H4 (cell line): ENCODE measurements around the gene SIRT5. TPM values are rescaled to one million over a fixed set of nuclear protein-coding genes. Genes with fewer than 3 reads are reported as not detected.

Source experiments
- DNase-seq: peaks from one replicate; pipeline ENCODE4 v3.0.0-alpha.2; 2015; ENCODE audit warnings: low spot score
- total RNA-seq: library from RNA; depleted of rRNA; stranded (reverse); fragments of >200 nt; shearing (Covaris generic); gene quantifications from 2 replicates; pipeline ENCODE4 v1.2.3, GENCODE V29; 2014; rRNA removed

Gene SIRT5
- 13.3 and 25.6 TPM in 2 replicates for total RNA-seq

GRCh38 chr6:13574571-13575376 lies at the start of gene SIRT5:
Gene SIRT5, plus strand, starts transcription at chr6:13574601. Its CDS starts 9,510 bp downstream, at chr6:13584111.
- peak; percentile 86 for DNase-seq

GRCh38 chr6:13524801-13525508 lies 49.4 kb upstream of the SIRT5 start:
- no peak for DNase-seq

- no peak for DNase-seq
Observed at GRCh38 chr6:13526357-13526726, 48.1 kb upstream of the SIRT5 start.

- peak; percentile 43 for DNase-seq
Observed at GRCh38 chr6:13526727-13527670, 47.4 kb upstream of the SIRT5 start.

GRCh38 chr6:13527671-13528056 lies 46.7 kb upstream of the SIRT5 start:
- no peak for DNase-seq

- no peak for DNase-seq
Observed at GRCh38 chr6:13528232-13528631, 46.2 kb upstream of the SIRT5 start.

GRCh38 chr6:13528777-13529343 lies 45.5 kb upstream of the SIRT5 start:
- no peak for DNase-seq

- no peak for DNase-seq
Observed at GRCh38 chr6:13531956-13532355, 42.4 kb upstream of the SIRT5 start.

- DNase-seq: no peak
Observed at GRCh38 chr6:13534536-13534935, 39.9 kb upstream of the SIRT5 start.

DNA sequence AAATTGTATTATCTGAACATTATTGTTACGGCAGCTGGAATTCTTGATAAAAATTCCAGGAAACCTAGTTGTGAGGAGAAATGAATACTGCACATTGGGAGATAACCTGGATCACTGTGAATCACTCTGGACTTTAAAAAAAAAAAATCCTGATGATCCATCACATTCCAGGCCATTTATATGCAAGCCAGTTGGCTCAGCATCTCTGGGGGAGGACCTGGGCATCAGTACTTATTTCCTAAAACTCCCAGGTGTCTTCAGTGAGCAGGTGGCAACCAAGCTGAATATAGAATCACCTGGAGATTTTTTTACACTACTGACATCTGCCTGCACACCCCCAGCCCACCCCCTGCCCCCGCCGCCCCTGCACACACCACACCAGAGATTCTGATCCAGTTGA lies 39.1 kb upstream of the SIRT5 start:
- no peak for DNase-seq

- no peak for DNase-seq
Observed at GRCh38 chr6:13536796-13537526, 37.4 kb upstream of the SIRT5 start.

DNA sequence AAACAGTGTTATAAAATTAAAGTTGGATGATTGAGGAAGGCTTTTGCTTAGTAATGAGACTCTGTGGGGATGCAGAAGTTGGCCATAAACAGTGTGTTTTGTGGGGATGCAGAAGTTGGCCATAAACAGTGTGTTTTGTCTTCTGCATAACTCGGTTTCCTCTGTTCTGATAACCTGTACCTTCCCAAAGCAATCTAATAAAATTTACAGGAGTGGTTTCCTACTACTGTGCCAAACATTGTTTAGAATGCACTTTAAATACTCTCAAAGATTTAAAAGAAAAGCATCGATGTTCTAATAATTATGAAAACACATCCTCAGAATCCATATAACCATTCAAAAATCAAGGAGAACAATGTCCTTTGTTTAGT lies 36.9 kb upstream of the SIRT5 start:
- no peak for DNase-seq

- peak; percentile 25 for DNase-seq
Observed at GRCh38 chr6:13538084-13538483, 36.3 kb upstream of the SIRT5 start.

DNA sequence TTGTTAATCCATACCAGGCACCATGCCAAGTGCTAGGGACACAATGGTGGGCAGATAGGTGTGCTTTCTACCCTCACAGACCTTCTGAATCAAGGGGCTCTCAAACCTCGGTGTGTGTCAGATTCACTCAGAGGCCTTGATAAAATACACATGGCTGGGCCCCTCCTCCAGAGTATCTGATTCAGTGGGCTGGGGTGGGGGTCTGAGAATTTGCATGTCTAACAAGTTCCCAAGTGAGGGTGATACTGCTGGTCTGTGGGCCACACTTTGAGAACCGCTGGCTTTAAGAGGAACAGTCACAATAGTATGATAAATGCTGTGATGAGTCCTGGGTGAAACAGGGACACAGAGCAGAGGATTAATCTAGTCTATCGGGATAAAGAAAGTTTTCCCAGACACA lies 35.8 kb upstream of the SIRT5 start:
- DNase-seq: no peak

- no peak for DNase-seq
Observed at GRCh38 chr6:13539572-13539971, 34.8 kb upstream of the SIRT5 start.

- DNase-seq: no peak
Observed at GRCh38 chr6:13541496-13541895, 32.9 kb upstream of the SIRT5 start.

GRCh38 chr6:13544454-13545186 lies 29.8 kb upstream of the SIRT5 start:
- DNase-seq: no peak

DNA sequence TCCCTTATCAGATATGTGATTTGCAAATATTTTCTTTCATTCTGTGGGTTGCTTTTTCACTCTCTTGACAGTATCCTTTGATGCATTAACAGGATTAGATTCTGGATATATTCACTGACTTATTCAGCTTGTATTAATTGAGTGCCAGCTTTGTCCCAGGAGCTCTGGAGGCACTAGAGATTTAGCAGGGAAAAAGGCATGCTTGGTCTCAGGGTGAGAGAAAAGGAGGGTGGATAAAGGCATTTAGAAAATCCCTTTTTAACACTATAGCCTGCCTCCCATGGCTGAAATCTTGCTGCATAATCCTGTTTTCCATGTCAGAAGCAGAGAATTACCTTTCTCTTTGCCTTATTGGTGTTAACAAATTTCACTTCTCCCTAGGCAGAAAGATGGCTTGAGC lies 28.5 kb upstream of the SIRT5 start:
- no peak for DNase-seq

DNA sequence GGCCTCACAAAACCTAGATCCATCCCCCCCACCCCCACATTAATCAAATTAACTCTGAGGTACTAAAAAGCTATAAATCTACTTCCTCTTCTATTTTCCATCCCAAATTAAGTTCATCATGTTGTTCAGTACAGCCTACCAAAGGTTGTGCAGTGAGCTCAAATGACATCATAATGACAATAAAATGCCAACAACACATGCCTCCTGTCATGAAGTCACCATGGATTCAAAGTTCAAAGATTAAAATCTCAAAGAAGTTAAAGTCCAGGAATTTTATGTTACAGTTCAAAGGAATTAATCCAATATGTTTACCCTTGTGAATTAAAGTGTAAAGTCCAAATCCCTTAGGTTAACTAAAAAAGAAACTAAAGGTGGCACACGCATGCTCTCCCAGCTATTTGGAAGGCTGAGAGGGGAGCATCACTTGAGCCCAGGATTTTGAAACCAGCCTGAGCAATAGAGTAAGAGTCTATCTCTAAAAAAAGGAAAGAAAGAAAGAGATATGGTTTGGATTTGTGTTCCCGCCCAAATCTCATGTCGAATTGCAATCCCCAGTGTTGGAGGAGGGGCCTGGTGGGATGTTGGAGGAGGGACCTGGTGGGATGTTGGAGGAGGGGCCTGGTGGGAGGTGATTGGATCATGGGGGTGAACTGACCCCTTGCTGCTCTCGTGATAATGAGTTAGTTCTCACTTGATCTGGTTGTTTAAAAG lies 25.7 kb upstream of the SIRT5 start:
- no peak for DNase-seq

GRCh38 chr6:13550656-13551055 lies 23.7 kb upstream of the SIRT5 start:
- no peak for DNase-seq
